ENCODE measurements around the gene NABP1. TPM values are rescaled to one million over a fixed set of nuclear protein-coding genes. Genes with fewer than 3 reads are reported as not detected.

The NABP1 gene
- polyA plus RNA-seq, 1 donor from 2014 or later, result 1.5 TPM

- Histone ChIP-seq H3F3A (ENCODE audit: insufficient read depth, low read length, poor library complexity, severe bottlenecking) (no peaks in the 10 kb centered on the region), H4K20me1 (ENCODE audit: insufficient read depth) (no peaks in the 10 kb centered on the region), H3K27me3 (ENCODE audit: insufficient read depth, low read depth, low read length) (no peaks in the 10 kb centered on the region), H3K9me3 (ENCODE audit: low read length) (no peaks in the 10 kb centered on the region), H2AFZ (ENCODE audit: low read depth, low read length) (no peak overlapping the region), H3K9ac (ENCODE audit: low read length) (no peak overlapping the region), H3K36me3 (ENCODE audit: insufficient read depth, low read length) (no peaks in the 10 kb centered on the region), H3K79me2 (replicated peaks; ENCODE audit: insufficient read depth, low read length) (no peaks in the 10 kb centered on the region), H3K4me3 (ENCODE audit: low read length) (no peak overlapping the region), H3K27ac (ENCODE audit: low read length) (no peak overlapping the region), H3K9me2 (ENCODE audit: insufficient read depth, low read length) (no peaks in the 10 kb centered on the region), H3K4me2 (ENCODE audit: low read length) (no peak overlapping the region)
- TF ChIP-seq EP300 (conservative IDR thresholded peaks at IDR 0.05; ENCODE audit: poor library complexity, severe bottlenecking) (no peak), TAF1 (IDR thresholded peaks at IDR 0.05; ENCODE audit: low read depth) (no peak), EZH2 (IDR thresholded peaks at IDR 0.05; ENCODE audit: borderline replicate concordance, insufficient read depth, low read length, poor library complexity, severe bottlenecking) (no peak), CTCF (IDR thresholded peaks at IDR 0.05; ENCODE audit: poor library complexity, severe bottlenecking) (no peak), SMC3 (conservative IDR thresholded peaks at IDR 0.05; ENCODE audit: poor library complexity) (no peak), REST (IDR thresholded peaks at IDR 0.05; ENCODE audit: borderline replicate concordance) (no peak), POLR2AphosphoS5 (IDR thresholded peaks at IDR 0.05) (no peak)
These were observed 39.7 kb upstream of the NABP1 start for GRCh38 chr2:191638079-191638801.

GRCh38 chr2:191638802-191639172 lies 39.1 kb upstream of the NABP1 start:
- Histone ChIP-seq H3K27ac (ENCODE audit: low read length) (no peak overlapping the region), H4K20me1 (ENCODE audit: insufficient read depth) (no peaks in the 10 kb centered on the region), H2AFZ (ENCODE audit: low read depth, low read length) (no peak overlapping the region), H3K9me2 (ENCODE audit: insufficient read depth, low read length) (no peaks in the 10 kb centered on the region), H3K79me2 (replicated peaks; ENCODE audit: insufficient read depth, low read length) (no peaks in the 10 kb centered on the region), H3K27me3 (ENCODE audit: insufficient read depth, low read depth, low read length) (no peaks in the 10 kb centered on the region), H3K4me2 (ENCODE audit: low read length) (no peak overlapping the region), H3K9ac (ENCODE audit: low read length) (no peak overlapping the region), H3K4me3 (ENCODE audit: low read length) (no peak overlapping the region), H3K36me3 (ENCODE audit: insufficient read depth, low read length) (no peaks in the 10 kb centered on the region), H3K9me3 (ENCODE audit: low read length) (no peaks in the 10 kb centered on the region), H3F3A (ENCODE audit: insufficient read depth, low read length, poor library complexity, severe bottlenecking) (no peaks in the 10 kb centered on the region)
- TF ChIP-seq MXI1 (conservative IDR thresholded peaks at IDR 0.05; ENCODE audit: poor library complexity, severe bottlenecking), result no peak
- TF ChIP-seq POLR2AphosphoS5 (IDR thresholded peaks at IDR 0.05), result no peak
- TF ChIP-seq RAD21 (conservative IDR thresholded peaks at IDR 0.05), result no peak
- no peak for TF ChIP-seq REST (IDR thresholded peaks at IDR 0.05; ENCODE audit: borderline replicate concordance)
- no peak for TF ChIP-seq SMC3 (conservative IDR thresholded peaks at IDR 0.05; ENCODE audit: poor library complexity)
- no peak for TF ChIP-seq EP300 (conservative IDR thresholded peaks at IDR 0.05; ENCODE audit: poor library complexity, severe bottlenecking)
- TF ChIP-seq EZH2 (IDR thresholded peaks at IDR 0.05; ENCODE audit: borderline replicate concordance, insufficient read depth, low read length, poor library complexity, severe bottlenecking), result no peak
- no peak for TF ChIP-seq CTCF (IDR thresholded peaks at IDR 0.05; ENCODE audit: poor library complexity, severe bottlenecking)
- TF ChIP-seq TAF1 (IDR thresholded peaks at IDR 0.05; ENCODE audit: low read depth), result no peak

All from neural cell (in vitro differentiated cells).